HG03457 (cell line): ENCODE measurements around the gene ZNF559.

Source experiments
- ATAC-seq: cut with Tn5 transposase; IDR thresholded peaks from one replicate; pipeline ENCODE4 v1.9.1; 2021; ENCODE audit warnings: moderate number of reproducible peaks; ENCODE audit not compliant: unreplicated experiment

Gene ZNF559

DNA sequence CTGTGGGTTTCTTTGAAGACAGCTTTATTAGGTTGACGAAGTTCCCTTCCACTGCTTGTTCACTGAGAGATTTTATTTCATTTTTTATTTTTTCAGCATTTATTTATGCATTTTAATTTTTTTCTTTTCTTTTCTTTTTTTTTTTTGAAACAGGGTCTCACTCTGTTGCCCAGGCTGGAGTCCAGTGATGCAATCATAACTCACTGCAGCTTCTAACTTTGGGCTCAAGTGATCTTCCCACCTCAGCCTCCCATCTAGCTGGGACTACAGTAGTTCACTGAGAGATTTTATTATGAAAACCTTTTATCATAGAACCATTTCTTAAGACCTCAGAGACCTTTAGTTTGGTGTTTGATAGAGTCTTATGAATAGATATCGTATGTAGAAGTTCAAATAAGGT is 28.5 kb downstream of the ZNF559 start:
- no peak for ATAC-seq

- no peak for ATAC-seq
Measured at GRCh38 chr19:9353011-9353410, 29.0 kb downstream of the ZNF559 start.

GRCh38 chr19:9354651-9355050 is 30.7 kb downstream of the ZNF559 start:
- no peak for ATAC-seq

GRCh38 chr19:9362905-9363304 is 38.9 kb downstream of the ZNF559 start, which contains the start of gene ZNF177:
TSS of gene ZNF177 (plus strand) at chr19:9363013. CDS start at chr19:9378312, 15,299 bp downstream.
- ATAC-seq = no peak

GRCh38 chr19:9370738-9371619 is 47.0 kb downstream of the ZNF559 start:
- ATAC-seq = no peak

GRCh38 chr19:9381361-9381785 is 57.4 kb downstream of the ZNF559 start:
- no peak for ATAC-seq
